Cardiac septum (tissue), 1 donor: Measurements from ENCODE around the gene HIVEP3. TPM values are rescaled to one million over a fixed set of nuclear protein-coding genes. Genes with fewer than 3 reads are reported as not detected.

Source experiments
- DNase-seq: peaks from one replicate; pipeline ENCODE4 v3.0.0-alpha.2; 2020; ENCODE audit warnings: low spot score
- intact Hi-C: fragments of 100-400 bp; cut with DNase I; formaldehyde crosslinking; loops from one replicate; pipeline ENCODE4 v1.14.0; 2022
- total RNA-seq: library from RNA; stranded (reverse); fragmentation: NEBNext Ultra II Directional; extraction: Animal tissue kit (Norgen Biotek cat#: 25700); gene quantifications from one replicate; pipeline ENCODE4 v1.2.1, GENCODE V29; 2021
- donor health status: DM: no; HTN: no; CAD: no.

Gene HIVEP3
- total RNA-seq, 1 donor from 2014 or later, result 3.7 TPM

DNA sequence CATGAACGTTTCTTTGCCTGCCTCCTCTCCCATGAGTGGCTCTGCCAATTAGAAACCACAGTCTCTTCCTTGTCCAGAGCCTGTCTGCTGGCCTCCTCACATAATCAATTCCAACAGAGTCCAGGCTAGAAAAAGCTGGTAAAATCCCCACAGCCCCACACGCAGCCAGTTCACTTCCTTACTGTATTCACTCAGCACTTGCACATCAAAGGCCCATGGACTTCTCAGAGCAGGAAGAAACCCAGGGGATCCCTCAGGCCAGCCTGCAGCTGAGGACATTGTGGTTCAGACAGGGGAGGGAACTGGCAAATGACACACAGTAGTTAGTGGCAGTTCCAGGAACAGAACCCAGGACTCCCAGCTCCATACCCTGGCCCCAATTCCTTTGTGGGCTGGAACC lies 262.7 kb downstream of the HIVEP3 start:
- DNase-seq, result no peak
- intact Hi-C loops, result no loop called here

DNA sequence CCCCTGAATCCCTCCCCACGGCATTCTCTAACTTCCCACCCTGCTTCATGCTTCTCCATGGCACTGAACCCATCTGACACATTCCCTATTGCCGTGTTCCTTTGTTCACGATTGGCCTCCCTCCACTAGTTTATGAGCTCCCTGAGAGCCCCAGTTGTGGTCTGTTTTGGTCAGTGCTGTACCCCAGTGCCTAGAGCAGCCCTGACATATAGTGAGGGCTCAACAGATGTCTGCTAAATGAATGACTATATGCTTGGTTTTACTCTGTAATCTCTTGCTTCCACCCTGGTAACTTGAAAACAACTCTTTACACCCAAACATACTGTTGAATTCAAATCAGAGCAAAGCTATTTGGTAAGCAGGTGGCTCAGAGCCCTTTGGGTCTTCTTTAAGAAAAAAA lies 263.1 kb downstream of the HIVEP3 start:
- intact Hi-C loops, result no loop called here
- DNase-seq, result no peak

DNA sequence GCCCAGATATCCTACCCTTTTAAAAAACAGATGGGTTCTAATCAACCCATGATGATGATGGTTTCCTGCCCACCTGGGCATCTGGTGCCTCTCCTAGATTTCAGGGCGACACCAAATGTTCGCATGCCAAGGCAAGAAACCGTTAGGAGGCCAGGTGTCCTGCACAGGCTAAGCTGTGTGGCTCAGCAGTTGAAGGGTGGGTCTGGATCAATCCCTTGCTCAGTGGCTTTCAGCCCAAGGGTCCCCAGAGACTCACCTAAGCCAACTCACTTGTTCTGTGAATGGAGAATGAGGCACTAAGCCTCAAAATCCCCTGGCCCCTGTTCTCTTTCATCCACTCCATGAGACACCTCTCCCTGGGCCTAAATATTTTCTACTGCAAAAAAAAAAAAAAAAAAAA lies 265.1 kb downstream of the HIVEP3 start:
- no peak for DNase-seq
- intact Hi-C loops, result no loop called here

DNA sequence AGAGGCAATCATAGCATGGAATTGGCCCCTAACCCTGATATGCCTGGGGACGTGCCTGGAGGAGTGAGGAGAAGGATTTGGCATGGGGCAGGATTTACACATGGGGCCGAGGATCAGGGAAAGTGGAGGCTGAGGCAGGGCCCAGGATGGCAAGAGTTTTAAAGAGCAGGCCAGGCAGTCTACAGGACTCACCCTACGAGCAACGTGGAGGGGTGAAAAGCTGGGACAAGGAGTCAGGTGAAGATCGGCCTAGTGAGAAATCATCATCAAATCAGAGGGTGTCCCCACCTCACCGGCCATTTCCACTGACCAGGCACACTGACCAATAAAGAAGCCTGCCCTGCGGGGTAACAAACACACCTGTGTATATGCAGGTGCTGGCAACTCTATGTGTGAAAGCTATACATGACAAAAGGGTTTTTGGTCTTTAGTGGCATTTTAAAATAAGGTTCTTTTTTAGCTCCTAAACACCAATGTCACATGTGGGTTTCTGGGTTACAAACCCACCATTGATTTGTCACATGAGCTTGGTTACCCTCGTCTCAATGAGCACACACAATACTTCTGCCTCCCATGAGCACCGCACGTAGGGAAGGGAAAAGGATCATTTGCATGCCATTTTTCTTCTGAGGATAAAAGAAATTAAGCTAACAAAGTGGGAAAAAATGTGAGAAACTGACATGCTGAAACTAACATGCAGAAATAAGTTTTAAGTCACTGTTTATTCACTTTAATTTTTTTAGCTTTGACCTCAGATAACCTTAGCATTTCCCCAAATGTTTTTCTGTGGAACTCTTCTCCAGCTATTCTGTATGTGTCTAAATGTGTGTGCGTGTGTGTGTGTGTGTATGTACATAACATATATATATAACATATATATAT lies 266.1 kb downstream of the HIVEP3 start:
- no peak for DNase-seq
- intact Hi-C loops, result no loop called here

DNA sequence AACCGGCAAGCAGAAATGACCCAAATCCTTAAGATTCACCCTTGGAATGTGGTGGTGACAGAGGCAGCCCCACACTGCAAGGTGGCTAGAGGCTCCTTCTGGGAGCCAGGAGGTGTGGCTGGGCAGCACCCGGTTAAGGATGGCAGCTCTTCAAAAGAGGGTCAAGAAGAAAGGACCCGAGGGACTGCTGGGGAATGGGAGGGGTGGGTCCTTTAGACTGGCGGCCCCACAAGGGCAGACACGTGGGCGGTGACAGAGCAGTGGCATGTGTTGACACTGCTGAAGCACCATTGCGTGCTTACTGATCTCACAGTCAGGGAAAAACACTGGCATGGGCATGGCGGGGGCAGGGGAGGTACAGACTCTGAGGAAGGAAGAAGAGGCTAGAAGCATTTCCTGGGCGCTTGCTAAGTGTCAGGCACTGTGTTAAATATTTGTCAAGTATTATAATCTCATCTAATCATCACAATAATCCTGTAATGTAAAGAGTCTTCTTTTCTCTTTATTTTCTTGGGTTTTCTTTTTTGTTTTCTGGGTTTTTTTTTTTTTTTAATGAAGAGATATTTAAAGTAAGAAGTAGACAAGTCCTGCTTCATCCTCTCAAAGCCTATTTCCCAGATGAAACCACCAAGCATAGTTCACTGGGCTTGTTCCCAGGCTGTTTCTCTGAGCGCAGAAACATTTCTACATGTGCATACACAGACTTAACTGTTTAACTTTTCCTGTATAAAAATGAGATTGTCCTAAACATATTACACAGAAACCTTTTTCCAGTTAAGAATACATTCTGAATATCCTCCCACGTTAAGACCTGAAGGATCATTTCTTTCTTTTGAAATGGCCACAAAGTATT lies 268.5 kb downstream of the HIVEP3 start:
- DNase-seq, result no peak
- intact Hi-C loops, result no loop called here

GRCh38 chr1:41649396-41650027 lies 269.2 kb downstream of the HIVEP3 start:
- no peak for DNase-seq
- intact Hi-C loops, result no loop called here

GRCh38 chr1:41648844-41649243 lies 269.9 kb downstream of the HIVEP3 start:
- intact Hi-C loops, result no loop called here
- DNase-seq, result no peak

- no peak for DNase-seq
- intact Hi-C loops, result no loop called here
Observed at GRCh38 chr1:41648230-41648629, 270.5 kb downstream of the HIVEP3 start.

DNA sequence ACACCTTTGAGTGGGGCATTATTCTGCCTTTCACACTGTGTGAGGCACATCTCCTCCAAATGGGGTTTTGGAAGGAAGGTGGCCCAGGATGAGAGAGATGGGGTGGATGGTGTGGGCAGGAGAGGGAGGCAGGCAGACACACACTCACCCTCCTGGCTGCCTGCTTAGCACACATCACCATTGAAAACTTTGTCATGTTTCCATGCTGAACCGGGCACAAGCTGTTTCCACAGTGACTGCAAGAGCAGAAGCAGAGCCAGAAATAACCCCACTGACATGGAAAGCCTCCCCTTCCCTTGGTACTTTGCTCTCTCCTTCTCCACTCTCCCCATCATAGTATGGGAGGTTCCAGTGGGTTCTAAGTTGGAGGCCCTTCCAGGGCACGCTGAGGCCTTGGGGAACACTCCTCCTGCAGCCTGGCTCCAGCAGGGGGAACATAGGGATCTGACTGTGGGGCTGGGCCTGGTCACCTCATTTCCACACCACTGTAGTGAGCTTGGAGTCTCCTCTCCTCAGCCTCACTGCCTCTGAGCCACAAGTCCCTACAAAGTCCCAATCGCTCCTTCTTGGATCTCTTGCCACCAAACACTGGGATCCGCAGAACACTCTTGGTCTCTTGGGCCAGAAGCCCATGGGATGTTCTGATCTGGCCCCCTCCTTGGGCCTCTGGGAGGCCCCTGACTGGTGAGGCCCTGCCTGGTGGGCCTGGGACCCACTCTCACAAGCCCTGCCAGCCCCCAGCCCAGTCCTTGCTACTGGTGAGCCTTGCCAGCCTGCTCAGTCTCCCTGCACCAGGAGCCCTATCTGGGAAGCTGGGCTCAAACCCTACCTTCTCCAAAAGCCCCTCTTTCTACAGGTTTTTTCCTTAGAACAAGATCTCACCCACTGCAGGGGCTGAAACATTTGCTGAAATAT lies 271.2 kb downstream of the HIVEP3 start:
- intact Hi-C loops, result no loop called here
- DNase-seq, result no peak

DNA sequence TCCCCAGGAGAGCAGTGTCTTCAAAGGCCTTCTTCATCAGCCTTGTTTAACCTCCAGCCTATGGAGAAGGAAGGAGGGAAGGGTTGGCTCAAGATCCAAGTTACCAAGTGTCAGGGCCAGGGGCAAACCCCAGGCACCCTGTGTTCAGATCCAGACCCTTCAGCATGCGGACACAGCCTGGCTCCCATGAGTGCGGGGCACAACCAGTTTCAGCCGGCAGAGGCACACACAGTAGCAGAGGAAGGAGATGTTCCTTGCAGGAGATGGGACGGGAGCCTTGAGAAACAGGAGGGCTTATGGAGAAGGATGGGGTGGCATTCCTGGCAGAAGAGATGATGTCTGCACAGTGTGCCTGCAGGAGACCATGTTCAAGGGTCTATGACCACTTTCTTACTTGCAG lies 272.5 kb downstream of the HIVEP3 start:
- intact Hi-C loops, result no loop called here
- no peak for DNase-seq

- DNase-seq, result no peak
- intact Hi-C loops, result no loop called here
Observed at GRCh38 chr1:41645062-41645461, 273.7 kb downstream of the HIVEP3 start.

DNA sequence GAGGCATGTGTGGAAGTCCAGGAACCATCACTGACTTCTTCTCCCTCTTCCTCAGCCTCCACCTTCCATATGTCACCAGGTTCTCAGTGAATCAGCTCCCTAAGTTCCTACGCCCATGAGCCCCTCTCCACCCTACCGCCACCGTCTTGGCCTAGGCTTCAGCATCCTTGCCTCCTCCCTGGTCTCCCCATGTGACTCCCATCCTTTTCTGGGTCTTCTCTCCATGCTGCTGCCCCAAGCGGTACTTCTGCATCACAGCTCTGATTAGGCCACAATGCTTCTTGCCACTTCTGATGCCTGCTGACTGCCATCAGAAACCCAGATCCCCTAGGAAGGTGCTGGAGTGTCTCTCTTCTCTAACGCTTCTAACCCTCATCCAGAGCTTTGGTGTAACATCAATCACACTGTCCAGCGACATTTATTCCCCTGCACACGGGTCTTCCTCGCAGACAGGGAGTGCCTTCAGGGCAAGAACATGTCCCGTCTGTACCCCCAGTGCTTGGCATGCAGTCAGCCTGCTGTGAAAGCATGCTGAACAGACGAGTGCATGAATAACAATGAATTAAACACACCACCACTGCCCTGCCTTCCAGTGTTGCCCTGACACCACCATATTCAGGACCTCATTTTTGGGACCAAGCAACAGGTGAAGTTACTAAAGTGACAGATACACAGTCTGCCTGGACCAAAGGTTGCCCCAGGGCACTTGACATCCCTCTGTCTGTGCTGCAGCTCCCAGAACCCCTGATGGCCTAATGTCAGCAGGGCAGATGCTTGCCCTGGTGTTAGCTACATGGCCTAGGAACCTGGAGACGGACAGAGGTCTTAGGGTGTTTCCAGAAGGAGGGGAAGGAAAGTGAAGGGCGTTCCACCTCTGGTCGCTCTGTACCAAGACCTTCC lies 275.6 kb downstream of the HIVEP3 start:
- no peak for DNase-seq
- intact Hi-C loops, result no loop called here

DNA sequence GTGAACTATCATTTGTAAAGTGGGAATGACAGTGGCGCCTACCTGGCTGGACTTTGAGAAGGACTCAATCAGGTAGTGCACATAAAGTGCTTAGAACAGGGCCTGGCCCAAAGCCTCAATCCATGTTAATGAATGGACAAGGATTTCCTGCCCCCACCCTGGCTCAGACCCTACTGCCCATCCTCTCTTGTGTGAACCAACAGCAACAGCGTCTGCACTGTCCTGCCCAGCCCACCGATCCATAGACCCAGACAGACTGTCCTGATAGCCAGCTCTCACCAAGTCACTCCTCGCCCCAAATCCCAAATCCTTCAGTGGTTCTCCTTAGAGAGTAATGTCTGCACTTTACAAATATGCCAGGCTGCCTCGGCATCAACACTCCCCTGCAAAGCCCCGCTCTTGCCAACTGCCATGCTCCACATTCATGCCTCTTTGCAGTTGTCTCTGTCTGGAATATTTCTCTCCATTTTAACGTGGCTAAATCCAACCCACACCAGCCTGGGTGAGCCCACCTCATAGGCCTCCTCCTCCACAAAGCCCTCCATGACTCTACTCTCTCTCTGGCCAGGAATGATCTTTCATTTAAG lies 276.7 kb downstream of the HIVEP3 start:
- intact Hi-C loops, result no loop called here

GRCh38 chr1:41641475-41641814 lies 277.3 kb downstream of the HIVEP3 start:
- no peak for DNase-seq
- intact Hi-C loops, result no loop called here

More for the DNA sequence above, 276.7 kb downstream of the HIVEP3 start:
- no peak for DNase-seq

GRCh38 chr1:41640756-41641474 lies 277.8 kb downstream of the HIVEP3 start:
- intact Hi-C loops, result no loop called here
- DNase-seq, result no peak

DNA sequence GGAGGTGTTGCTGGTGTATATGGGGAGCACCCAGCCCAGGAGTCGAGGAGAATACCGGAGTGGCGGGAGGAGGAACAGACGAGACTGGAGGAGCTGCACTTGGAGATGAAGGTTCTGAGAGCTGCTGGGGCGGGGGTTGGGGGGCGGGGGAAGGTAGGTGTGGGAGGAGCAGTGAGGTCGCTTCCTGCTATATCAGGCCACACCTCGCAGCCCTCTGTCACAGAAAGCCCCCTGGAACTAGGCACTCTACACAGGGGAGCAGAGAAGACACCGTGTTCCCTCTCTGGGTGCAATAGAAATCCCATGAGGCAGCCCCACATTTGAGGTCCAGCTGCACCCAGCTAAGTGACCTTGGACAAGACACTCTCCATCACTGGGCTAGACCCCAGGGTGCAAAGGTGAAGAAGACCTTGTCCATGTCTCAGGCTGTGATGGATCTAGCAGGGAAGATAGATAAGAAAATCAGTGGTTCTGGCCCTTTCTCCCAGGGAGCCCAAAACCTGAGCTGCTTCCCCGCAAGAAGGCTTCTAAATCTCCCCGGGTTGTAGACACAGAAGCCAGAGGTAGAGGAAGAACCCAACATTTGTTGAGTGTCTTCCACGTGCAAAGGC lies 278.5 kb downstream of the HIVEP3 start:
- DNase-seq, result no peak
- intact Hi-C loops, result no loop called here

- intact Hi-C loops, result no loop called here
- no peak for DNase-seq
Observed at GRCh38 chr1:41639332-41639936, 279.3 kb downstream of the HIVEP3 start.
